GM18873 (cell line): Measurements from ENCODE around the gene KLHL29.

Experiments used
- ATAC-seq: cut with Tn5 transposase; IDR thresholded peaks from one replicate; pipeline ENCODE4 v1.9.1; 2021; ENCODE audit warnings: mild to moderate bottlenecking, moderate library complexity, moderate number of reproducible peaks; ENCODE audit not compliant: unreplicated experiment, low FRiP score

Gene KLHL29

DNA sequence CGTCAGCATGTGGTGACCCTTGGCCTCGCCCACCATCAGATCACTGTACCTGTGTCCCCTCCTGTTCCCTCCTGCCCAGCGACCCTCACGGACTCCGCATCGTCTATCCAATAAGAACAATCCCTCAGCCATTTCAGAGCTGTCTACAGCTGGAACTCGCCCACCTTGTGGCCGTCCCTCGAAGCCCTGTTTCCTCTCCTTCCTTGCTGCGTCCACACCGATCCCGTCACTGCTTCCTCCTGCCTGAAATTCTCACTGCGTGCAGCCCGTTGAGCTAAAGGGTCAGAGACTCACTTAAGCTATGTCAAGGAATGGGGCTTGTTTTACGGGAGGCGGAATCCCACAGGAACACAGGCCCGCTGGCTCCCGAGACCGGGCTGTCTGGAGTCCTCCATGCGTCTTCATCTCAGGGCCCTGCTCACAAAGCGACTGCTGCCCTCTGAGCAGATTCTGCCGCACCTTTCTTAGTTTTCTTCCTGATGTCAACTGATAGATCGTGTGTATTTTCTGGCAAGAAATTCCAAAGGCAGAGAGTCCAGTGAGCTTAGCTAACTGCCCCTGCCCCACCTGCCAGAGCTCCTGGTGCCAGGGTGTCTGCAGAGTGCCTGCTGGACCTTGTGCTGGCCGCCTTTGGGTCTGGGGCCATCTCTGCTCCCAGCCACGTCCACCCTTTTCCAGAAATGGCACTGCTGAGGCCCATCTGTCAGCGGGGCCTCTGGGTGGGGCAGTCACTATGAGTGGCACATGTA lies 35.3 kb downstream of the KLHL29 start:
- ATAC-seq, result no peak

DNA sequence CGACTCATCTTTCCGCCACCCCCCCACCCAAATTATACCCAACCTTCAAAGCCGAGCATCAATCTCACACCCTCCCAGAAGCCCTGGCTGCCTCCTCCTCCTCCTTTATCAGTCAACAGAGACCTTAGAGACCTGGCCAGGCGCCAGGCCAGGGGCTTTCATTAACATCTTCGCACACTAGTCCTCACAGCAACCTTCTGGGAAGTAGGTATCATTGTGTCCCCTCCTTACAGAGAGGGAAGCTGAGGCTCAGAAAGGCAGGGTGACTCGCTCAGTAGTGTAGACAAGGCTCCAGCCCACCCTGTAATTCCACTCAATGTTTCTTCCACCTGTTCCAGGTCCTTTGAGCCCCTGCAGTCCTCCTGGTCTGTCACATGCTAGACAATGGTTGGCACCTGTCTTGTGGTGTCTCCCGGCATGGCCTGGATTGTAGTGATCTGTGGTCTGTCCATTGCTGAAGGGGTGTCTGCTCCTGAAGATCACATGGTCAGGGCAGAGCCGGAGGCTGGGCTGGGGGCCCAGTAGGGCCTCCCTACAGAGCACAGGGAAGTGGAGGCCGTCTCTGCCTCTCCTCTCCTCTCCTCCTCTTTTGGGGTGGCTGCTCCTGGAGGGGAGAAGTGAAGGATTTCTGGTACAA lies 36.0 kb downstream of the KLHL29 start:
- ATAC-seq, result no peak

- ATAC-seq, result no peak
These were observed 37.4 kb downstream of the KLHL29 start for GRCh38 chr2:23422089-23423061.

GRCh38 chr2:23423062-23423872 lies 38.3 kb downstream of the KLHL29 start:
- no peak for ATAC-seq

- ATAC-seq, result no peak
These were observed 39.1 kb downstream of the KLHL29 start for GRCh38 chr2:23423873-23424680.

GRCh38 chr2:23425338-23425871 lies 40.4 kb downstream of the KLHL29 start:
- no peak for ATAC-seq

DNA sequence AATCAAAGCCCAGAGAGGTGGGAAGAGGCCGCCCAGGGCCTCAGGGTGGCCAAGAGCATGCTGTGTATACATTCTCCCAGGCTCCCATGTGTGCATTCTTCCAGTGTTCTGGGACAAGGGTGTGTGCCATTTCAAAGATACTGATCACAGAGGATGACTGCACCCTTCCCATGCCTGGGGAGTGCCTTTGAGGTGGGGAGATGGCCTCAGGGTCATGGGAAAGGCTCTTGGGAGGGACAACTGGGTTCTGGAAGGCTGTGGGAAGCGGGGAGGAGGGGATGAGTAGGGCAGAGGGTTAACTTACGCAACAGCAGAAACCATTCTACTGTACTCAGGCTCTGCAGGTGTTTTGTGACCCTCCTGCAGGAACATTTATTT lies 40.9 kb downstream of the KLHL29 start:
- ATAC-seq, result no peak

DNA sequence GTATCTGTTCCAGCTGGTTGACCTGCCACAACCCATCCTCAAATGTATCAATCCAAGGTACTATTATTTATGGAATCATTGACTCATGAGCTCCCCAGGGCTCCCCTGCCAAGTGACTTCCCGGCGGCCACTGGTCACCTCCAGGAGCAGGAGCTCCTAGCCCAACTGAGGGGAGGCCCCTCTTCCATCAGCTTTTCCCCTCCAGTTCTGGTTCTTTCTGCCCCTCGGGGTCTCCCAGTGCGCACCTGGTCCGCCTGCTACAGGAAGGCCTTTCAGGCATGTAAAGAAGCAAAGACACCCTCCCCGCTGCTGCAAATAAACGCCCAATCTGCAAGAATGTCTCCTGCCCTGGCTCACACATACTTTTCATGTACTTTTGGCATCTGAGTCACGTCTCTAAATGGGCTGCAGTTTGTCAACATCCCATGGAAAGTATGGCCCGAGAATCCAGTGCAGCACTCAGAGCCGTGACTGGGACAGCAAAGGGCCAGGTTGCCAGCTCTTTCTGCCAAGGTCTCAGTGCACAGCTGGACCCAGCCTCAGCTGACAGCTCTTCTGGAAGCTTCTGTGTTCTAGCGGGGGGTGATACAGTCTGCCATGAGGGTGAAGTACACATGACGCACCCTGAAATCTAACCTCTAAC lies 41.4 kb downstream of the KLHL29 start:
- no peak for ATAC-seq

GRCh38 chr2:23427350-23427749 lies 42.4 kb downstream of the KLHL29 start:
- no peak for ATAC-seq

DNA sequence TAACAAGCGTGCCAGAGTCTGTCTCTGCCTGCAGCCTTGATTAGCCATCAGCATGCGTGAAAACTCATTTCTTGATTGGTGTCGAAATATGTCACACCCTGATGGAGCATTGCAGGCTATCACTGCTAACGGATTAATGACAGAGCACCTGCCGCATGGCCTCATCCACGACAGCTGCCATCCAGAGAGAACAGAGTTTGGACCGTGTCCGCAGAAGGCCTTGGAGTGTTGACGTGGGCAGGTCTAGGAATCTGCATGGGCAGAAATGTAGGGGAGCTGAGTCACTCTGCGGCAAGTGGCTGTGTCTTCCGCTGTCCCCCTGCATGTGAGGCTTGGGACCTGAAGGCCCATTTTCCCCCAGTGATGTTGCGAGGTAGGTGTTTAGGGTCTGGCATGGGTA lies 43.0 kb downstream of the KLHL29 start:
- ATAC-seq, result no peak

DNA sequence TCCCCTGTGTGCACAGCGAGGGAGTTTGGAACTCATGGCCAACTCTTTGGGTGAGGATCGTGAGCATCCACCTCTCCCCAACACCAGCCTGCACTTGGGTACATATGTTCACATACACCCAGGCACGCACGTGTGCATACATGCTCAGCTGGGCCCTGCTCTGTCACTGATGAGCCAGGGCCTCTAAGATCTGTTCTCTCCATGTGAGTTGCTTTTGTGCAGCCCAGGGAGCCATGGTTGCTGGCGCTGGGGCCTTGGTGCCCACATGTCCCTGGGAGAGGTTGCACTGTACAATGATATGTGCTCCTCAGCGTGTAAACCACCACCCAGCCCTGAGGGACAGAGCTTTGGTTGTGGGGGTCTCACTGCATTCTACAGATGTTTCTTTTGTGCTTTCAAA lies 44.1 kb downstream of the KLHL29 start:
- ATAC-seq, result no peak

GRCh38 chr2:23430263-23430662 lies 45.3 kb downstream of the KLHL29 start:
- no peak for ATAC-seq

GRCh38 chr2:23432531-23432930 lies 47.6 kb downstream of the KLHL29 start:
- no peak for ATAC-seq

- no peak for ATAC-seq
These were observed 48.3 kb downstream of the KLHL29 start for GRCh38 chr2:23433282-23433681.

- ATAC-seq, result no peak
These were observed 49.7 kb downstream of the KLHL29 start for GRCh38 chr2:23434721-23435121.

GRCh38 chr2:23435250-23436035 lies 50.5 kb downstream of the KLHL29 start:
- no peak for ATAC-seq

DNA sequence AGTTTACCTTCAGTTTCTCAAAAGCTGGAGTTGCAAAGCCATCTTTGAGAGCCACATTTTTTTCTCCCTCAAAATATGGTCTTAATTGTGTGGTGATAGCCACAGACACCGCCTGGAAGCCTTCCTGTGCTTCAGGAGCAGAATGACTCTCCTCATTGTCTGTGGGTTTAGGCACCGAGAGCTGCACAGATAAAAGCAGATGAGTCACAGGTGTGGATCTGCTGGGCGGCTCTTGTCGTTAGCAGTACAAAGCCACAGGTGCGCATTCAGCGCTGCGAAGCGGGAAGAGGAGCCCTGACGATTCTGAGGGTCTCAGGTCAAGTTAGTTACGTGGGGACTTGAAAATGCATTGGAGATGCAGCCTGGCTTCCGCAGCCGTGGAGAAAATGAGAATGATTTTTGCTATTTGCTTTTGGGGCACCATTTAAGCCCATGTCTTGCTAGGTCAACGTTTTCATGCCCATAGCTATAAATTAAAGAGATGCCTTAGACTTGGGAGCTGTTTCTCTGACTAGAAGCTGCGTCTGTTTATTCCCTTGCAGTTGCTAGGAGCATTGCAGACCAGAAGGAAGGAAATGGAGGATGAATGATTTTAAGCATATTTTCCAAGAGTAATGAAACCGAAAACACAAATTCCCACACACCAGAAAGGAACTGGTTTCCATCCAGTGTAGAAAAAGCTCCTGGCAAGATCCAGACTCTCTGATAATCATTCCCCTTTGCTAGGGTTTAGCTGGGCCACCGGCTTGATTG lies 51.5 kb downstream of the KLHL29 start:
- ATAC-seq, result no peak
